GM21423 (cell line): Measurements from ENCODE around the gene SSBP2.
"Not testable (repeated sequence)": the region's sequence is repeated elsewhere in the genome, so short reads cannot be mapped to it uniquely, and the experiment has no call there.

Source experiments
- ATAC-seq: cut with Tn5 transposase; IDR thresholded peaks from one replicate; pipeline ENCODE4 v1.9.1; 2021; ENCODE audit warnings: mild to moderate bottlenecking, moderate library complexity; ENCODE audit not compliant: unreplicated experiment

Gene SSBP2

GRCh38 chr5:81740758-81741157, 10.1 kb downstream of the SSBP2 start:
- no peak for ATAC-seq

DNA sequence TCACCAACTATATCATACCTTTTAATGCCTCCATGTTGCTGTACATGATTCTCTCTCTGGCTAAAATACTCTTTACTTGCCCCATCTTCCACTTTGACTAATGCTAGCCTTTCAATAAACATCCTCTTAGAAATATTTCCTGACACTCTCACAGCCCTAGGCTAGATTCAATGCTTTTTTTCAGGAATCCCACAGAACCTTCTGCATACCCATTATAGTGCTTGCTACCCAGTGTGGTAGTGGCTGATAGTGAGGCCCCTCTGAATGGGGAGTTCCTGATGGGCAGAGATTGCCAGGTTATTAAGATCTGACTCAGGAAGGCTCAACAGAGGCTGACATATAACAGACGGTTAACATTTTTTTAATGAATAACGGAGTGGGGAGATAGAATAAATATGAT, 11.6 kb downstream of the SSBP2 start:
- no peak for ATAC-seq

DNA sequence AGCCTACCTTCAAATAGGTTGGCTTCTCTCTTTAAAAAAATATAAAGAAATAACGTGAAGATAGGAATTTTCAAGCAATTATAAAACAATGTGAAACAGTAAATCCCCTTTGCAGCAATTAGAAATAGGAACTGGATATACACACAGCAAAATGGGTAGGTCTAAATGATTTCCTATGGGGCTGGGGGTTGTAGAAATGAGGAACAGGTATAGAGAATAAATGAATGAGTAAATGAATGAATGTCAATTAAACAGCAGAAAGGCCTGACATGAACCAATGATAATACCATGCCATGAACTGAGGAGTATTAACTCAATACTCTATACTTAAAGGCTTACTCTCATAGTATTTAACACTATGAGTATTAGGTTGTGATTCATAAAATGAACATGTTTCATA, 21.6 kb downstream of the SSBP2 start:
- ATAC-seq: no peak

- no peak for ATAC-seq
These were observed 22.6 kb downstream of the SSBP2 start for GRCh38 chr5:81728301-81728700.

DNA sequence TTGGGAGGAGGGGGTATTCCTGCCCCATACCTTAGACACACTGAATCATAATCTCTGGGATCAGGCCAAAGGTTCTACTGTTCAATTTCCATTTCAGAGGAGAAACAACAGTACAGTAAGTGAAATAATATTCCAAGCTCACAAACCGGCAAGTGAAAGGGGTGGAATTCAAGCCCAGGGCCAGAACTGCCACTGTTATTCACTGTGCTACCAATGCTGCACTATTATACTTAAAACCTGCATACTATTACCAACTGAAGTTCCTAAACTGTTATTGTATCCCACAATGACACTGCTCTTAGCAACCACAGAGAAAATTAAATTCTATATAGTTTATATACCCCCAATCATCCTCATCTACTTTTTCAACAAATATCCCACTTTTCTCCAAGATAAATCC, 24.6 kb downstream of the SSBP2 start:
- no peak for ATAC-seq

GRCh38 chr5:81724571-81724970, 26.3 kb downstream of the SSBP2 start:
- ATAC-seq: no peak

GRCh38 chr5:81724108-81724507, 26.8 kb downstream of the SSBP2 start:
- ATAC-seq: no peak

DNA sequence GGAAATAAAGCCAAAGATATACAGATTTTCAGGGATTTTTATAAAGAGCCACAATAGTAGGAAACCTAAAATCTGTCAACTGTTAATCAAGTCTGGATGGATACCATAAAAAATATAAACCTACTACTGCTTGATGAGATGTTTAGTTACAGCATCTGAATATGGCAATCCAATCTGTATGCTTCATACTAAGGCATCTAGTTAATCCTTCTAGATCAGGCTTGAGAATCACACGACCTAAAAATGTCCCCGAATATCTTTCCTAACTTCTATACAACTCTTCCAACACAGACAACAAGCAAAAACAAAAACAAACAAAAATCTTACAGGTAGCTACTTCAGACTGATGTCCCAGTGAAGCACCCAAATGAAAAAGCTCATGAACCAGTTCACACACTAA, 29.8 kb downstream of the SSBP2 start:
- no peak for ATAC-seq

GRCh38 chr5:81719743-81720345, 31.1 kb downstream of the SSBP2 start:
- ATAC-seq: no peak

DNA sequence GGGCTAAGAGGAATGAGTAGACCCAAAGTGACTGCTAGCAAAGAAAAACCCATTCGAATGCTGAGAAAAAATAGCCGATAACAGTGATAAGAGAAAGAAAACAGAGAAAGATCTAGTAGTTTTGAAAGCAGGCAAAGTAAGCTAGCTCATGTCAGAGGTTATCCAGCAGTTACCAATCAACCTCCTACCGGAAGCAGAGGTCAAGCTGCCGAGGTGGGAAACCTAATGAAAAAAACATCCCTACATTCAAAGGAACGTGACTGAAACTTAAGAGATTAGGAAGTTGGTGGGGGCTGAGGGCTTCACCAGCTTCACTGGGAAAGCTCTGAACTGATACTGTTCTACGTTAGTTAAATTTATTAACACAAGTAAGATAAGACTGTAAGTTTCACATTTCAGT, 32.6 kb downstream of the SSBP2 start:
- ATAC-seq: no peak

GRCh38 chr5:81717860-81718259, 33.0 kb downstream of the SSBP2 start:
- ATAC-seq: no peak

GRCh38 chr5:81717226-81717625, 33.7 kb downstream of the SSBP2 start:
- ATAC-seq: no peak

GRCh38 chr5:81714076-81714475, 36.8 kb downstream of the SSBP2 start:
- not testable (repeated sequence) for ATAC-seq

- no peak for ATAC-seq
These were observed 42.0 kb downstream of the SSBP2 start for GRCh38 chr5:81708889-81709288.

GRCh38 chr5:81703840-81704239, 47.1 kb downstream of the SSBP2 start:
- ATAC-seq: no peak

DNA sequence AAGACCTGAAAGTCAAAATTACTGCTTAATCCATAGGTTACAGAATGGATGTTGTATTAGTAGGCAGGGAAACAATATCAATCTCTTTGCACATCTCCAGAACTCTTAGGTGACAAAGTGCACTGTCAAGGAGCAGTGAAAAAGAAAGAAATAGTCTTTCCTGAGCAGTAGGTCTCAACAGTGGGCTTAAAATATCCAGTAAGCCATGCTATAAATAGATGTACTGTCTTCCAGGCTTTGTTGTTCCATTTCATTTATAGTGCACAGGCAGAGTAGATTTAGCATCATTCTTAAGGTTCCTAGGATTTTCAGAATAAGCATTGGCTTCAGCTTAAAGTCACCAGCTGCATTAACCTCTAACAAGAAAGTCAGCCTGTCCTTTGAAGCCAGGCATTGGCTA, 50.7 kb downstream of the SSBP2 start:
- no peak for ATAC-seq

DNA sequence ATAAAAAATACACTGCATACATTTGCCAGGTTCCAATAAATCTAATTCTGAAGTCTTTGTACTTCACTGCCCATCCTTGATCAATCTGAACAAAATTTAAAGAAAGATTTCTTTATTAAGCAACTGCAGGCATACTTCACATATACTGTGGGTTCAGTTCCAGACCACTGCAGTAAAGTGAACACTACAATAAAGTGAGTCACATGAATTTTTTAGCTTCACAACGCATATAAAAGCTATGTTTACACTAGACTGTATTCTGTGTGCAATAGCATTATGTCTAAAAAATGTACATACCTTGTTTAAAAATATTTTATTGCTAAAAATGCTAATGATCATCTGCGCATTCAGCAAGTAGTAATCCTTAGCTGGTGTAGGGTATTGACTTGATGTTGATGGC, 52.1 kb downstream of the SSBP2 start:
- ATAC-seq: no peak

DNA sequence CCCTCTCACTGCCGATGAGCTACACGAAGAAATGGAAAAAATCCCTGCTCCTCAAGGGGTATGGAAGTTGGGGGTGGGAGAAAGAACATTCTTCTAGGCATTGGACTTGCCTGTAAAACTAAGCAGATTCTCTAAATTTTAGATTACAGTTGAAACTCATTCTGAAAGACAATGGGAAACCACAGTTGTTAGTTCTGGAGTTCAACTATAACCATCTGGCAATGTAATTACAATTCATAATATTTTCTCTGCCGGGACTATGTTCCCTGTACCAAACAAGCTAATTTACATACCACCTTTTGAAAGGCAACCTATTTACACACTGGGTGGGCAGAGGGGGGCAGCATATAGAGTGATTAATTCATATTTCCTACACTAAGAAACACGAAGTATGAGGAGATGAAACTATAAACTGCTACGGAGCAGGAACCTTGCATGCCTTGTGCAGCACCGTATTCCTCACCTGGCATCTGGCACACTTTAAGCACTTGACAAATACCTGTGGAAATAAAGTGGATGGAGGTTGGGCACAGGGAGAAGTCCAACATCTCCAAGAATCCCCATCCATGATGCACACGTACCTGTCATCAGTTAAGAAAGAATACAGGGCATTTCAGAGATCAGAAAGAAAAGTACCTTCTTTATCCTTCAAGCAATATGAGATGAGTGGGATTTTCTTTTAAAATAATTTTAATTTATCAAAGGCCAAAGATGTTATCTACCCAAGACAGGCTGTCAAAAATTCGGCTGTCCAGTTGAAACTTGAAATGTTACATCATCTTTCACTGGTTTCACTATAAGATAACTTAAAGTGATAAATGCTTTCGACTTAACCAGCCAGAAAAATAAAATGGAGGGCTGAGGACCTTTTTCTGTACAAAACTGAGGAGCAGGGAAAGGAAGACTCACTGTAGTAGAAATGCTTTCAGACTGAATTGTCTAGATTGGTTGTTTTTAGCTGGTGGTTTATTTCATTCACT, 54.2 kb downstream of the SSBP2 start:
- ATAC-seq: no peak

GRCh38 chr5:81694726-81695125, 56.2 kb downstream of the SSBP2 start:
- ATAC-seq: no peak

DNA sequence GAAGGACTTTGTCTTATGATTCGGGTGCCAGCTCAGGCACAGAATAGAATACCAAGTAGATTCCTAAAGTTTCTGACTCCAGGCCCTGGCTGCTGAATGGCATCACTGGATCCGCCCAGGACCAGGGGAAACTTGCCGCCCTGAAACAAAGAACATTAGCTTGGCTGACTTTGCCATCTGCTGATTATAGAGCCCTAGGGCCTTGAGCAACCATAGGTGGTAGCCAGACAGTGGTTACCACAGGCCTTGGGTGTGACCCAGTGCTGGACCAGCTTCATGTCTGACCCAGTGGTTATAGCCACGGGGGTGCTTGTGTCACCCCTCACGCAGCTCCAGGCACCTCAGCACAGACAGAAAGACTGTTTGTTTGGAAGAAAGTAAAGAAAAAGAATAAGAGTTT, 62.7 kb downstream of the SSBP2 start:
- no peak for ATAC-seq

GRCh38 chr5:81687292-81687691, 63.6 kb downstream of the SSBP2 start:
- no peak for ATAC-seq

DNA sequence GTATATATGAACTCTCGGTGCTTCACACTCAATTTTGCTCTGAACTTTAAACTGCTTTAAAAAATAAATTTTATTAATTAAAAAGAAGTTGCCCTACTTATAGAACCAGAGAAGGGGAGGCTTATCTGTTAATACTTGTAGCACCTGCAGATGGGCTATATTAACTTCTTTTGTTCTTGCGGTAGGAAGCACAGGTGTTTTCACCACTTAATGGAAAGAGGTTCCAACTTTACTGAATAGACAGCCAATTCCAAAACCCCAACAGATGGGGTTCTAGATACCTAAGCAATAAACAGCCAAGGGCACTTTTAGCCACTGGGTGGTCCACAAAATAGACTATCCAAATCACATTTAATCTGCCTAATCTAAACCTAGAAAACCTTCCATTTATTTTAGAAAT, 65.4 kb downstream of the SSBP2 start:
- no peak for ATAC-seq
